ENCODE measurements around the gene C1QTNF6. TPM values are rescaled to one million over a fixed set of nuclear protein-coding genes. Genes with fewer than 3 reads are reported as not detected.

C1QTNF6 gene
- total RNA-seq, 1 donor from 2014 or later = 23.2 TPM

DNA sequence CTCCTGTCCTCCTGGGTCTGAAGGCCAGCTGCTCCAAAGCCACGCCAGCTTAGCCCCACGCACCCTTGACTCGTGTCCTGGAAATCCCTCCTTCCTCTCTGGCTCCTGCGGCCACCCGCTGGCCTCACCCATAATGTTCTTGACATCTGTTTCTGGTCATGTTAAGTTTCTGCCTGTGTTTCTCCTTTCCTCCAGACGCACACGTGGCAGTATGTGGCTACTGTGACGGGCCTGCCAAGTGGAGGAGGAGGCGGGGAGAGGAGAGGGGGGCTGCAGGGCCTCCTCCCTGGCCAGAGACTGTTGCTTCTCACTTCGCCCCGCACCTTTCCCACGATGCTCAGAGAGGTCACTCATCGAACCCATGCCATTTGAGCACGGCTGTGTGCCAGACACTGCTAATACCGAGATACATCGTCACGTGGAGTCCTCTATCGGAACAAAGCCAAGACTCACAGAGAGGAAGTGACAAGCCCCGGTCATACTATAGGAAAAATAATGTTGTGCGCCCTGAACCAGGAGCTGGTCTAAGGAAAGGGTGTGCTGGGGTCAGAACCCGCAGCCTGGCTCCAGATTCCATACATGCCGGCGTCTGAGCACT lies 11.5 kb downstream of the C1QTNF6 start:
- TF ChIP-seq, protein P1, sequence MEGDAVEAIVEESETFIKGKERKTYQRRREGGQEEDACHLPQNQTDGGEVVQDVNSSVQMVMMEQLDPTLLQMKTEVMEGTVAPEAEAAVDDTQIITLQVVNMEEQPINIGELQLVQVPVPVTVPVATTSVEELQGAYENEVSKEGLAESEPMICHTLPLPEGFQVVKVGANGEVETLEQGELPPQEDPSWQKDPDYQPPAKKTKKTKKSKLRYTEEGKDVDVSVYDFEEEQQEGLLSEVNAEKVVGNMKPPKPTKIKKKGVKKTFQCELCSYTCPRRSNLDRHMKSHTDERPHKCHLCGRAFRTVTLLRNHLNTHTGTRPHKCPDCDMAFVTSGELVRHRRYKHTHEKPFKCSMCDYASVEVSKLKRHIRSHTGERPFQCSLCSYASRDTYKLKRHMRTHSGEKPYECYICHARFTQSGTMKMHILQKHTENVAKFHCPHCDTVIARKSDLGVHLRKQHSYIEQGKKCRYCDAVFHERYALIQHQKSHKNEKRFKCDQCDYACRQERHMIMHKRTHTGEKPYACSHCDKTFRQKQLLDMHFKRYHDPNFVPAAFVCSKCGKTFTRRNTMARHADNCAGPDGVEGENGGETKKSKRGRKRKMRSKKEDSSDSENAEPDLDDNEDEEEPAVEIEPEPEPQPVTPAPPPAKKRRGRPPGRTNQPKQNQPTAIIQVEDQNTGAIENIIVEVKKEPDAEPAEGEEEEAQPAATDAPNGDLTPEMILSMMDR (conservative IDR thresholded peaks at IDR 0.05) = no peak
- no peak overlapping the region for H3K27ac Mint-ChIP-seq
- H3K36me3 Mint-ChIP-seq = peaks cover 4% of the 10 kb centered on the region
- DNase-seq (ENCODE audit: extremely low spot score, unreplicated experiment) = no peak
- peaks cover 18% of the 10 kb centered on the region for H3K27me3 Mint-ChIP-seq
- peaks cover 29% of the 10 kb centered on the region for H3K4me1 Mint-ChIP-seq (ENCODE audit: unreplicated experiment)
- no peaks in the 10 kb centered on the region for H3K9me3 Mint-ChIP-seq
- H3K4me3 Mint-ChIP-seq = peak overlapping the region; percentile 19

DNA sequence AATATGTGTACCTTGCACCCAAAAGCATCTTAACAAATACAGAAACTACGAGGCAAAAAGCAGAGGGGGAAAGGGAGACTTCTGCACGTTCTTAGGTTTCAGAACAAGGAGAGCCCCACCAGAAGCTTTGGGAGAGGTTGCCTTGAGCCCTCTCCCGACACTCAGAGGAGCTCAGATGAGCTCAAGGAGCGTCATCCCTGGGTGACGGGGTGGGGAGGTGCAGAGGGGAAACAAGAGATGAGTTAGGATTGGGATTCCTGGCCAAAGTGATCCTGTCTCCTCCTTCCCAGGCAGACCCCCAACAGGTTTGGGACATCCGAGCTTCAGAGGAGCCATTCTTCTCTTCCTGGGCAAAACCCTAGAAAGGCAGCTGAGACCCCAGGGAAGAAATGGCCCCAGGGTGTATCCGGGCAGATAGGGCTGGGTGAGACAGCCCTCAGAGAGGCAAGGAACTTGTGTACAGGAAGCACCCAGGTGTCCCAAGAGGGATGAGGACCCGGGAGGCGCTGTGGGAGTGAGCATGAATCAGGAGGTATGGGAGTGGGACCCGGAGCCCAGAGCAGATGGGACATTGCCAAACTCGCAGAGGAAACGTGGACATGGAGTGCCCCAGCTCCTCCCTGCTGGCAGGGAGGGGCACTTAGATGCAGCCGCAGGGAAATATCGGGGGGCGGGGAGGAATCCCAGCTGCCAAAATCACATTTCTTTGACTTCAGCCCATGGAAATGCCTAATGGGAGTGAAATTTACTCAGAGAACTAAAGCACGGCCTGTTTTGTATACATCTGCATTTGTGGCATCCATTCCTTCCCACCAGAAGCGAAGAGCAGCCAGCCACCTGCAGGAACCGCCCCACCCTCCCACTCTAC lies 12.4 kb downstream of the C1QTNF6 start:
- H3K4me1 Mint-ChIP-seq (ENCODE audit: unreplicated experiment) = peaks cover 33% of the 10 kb centered on the region
- TF ChIP-seq, protein P1 (conservative IDR thresholded peaks at IDR 0.05) = no peak
- no peak for DNase-seq (ENCODE audit: extremely low spot score, unreplicated experiment)

DNA sequence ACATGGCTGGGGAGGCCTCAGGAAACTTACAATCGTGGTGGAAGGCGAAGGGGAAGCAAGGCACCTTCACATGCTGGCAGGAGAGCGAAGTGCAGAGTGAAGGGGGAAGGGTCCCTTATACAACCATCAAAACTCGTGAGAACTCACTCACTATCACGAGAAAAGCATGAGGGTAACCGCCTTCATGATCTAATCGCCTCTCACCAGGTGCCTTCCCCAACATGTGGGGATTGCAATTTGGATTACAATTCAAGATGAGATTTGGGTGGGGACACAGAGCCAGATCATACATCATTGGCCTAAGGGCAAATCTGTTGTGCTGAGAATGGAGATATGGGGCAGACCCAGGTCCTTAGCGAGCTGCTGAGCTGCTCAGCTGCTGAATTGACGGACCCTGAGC lies 13.1 kb downstream of the C1QTNF6 start:
- Mint-ChIP-seq H3K27ac (no peak overlapping the region), H3K27me3 (peaks cover 23% of the 10 kb centered on the region), H3K4me1 (ENCODE audit: unreplicated experiment) (peaks cover 33% of the 10 kb centered on the region), H3K36me3 (peaks cover 4% of the 10 kb centered on the region), H3K9me3 (no peaks in the 10 kb centered on the region), H3K4me3 (no peak overlapping the region)
- TF ChIP-seq, protein P1 (conservative IDR thresholded peaks at IDR 0.05) = no peak
- DNase-seq (ENCODE audit: extremely low spot score, unreplicated experiment) = no peak

More for the DNA sequence above, 12.4 kb downstream of the C1QTNF6 start:
- Mint-ChIP-seq H3K9me3 (no peaks in the 10 kb centered on the region), H3K27me3 (peaks cover 23% of the 10 kb centered on the region), H3K36me3 (peaks cover 4% of the 10 kb centered on the region), H3K27ac (no peak overlapping the region), H3K4me3 (no peak overlapping the region)

DNA sequence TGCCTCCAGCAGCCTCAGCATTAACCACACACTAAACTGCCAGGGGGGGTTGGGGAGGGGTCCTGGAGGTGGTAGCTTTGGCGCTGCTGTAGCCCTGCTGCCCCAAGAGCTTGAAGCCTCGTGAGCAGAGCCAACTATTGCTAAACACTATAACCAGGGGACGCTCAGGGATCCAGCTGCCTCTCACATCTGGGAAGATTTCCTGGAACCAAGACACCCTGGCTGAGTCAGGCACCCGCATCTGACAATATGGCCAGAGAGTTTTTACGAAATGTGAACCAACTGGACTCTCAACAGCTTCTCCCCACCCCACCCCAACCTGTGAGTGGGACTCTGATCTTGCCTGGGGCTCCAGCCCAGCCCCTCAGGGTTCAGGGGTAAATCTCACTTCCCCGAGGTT lies 14.3 kb downstream of the C1QTNF6 start:
- peaks cover 23% of the 10 kb centered on the region for H3K27me3 Mint-ChIP-seq
- no peak overlapping the region for H3K27ac Mint-ChIP-seq
- no peak for DNase-seq (ENCODE audit: extremely low spot score, unreplicated experiment)
- H3K9me3 Mint-ChIP-seq = no peaks in the 10 kb centered on the region
- H3K4me1 Mint-ChIP-seq (ENCODE audit: unreplicated experiment) = peaks cover 29% of the 10 kb centered on the region
- peaks cover 4% of the 10 kb centered on the region for H3K36me3 Mint-ChIP-seq
- TF ChIP-seq, protein P1 (conservative IDR thresholded peaks at IDR 0.05) = no peak
- no peak overlapping the region for H3K4me3 Mint-ChIP-seq

DNA sequence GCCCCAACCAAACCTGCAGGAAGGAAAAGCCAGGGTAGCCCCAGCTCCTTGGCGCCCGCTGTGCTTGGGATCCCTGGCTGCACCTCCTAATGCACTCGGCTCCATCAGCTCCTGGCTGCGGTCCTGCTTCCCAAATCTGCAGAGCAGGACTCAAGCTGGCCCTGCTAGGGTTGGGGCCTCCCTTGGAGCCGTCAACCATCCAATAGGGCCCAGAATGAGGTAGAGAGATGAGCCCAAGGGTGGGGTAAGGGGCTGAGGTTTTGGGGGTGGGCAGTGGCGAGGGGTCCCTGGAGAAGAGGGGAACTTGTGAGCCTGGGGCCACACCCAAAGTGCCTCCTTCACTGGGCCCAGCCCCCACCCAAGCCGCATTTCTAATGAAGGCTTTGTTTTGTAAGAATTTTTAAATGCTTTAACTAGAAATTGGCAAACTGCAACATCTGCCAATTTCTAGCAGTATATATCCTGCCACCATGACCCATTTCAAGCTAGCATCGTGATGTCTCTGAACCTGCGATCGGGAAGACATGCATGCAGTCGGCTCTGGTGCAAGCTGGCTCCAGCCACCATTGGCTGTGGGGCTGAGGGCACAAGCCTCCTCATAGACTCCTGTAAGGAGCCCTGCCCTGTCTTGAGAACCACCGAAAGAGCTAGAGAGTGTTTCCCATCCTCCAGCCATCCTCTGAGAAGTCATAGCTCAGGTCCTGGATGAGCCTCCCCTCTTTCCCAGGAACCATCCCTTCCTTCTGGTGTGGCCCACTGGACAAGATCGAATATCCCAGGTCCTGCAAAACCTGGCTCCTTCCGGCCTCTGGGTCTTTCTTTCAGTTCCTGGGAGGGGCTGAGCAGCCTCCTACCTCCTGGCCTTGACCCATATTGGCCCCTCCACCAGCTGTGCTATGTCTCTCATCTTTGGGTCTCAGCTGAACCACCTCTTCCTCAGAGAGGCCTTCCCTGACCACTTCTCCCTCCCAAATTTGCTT lies 15.5 kb downstream of the C1QTNF6 start:
- Mint-ChIP-seq H3K27me3 (peaks cover 16% of the 10 kb centered on the region), H3K36me3 (peaks cover under 1% of the 10 kb centered on the region), H3K4me1 (ENCODE audit: unreplicated experiment) (peaks cover 23% of the 10 kb centered on the region), H3K4me3 (no peak overlapping the region), H3K27ac (no peak overlapping the region), H3K9me3 (no peaks in the 10 kb centered on the region)
- DNase-seq (ENCODE audit: extremely low spot score, unreplicated experiment) = no peak
- TF ChIP-seq, protein P1 (conservative IDR thresholded peaks at IDR 0.05) = no peak

Data from type B pancreatic cell (in vitro differentiated cells).